ENCODE data around the gene CDH23. TPM values are rescaled to one million over a fixed set of nuclear protein-coding genes. Genes with fewer than 3 reads are reported as not detected.

The CDH23 gene
- polyA plus RNA-seq, 1 donor from 2014 or later: 6.6 TPM

DNA sequence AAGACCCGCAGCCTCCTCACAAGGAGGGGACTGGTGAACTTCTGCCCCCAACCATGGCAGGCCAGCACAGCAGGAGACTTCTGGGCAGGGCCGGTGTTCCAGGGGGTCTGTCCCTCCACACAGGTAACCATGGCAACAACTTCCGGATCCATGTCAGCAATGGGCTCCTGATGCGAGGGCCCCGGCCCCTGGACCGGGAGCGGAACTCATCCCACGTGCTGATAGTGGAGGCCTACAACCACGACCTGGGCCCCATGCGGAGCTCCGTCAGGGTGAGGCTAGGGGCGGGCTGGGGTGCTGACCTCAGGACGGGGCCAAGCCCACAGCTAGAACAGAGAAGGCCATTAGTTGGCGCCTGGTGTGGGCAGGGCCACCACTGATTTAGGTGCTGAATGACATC is 328.5 kb downstream of the CDH23 start:
- Histone ChIP-seq H3K36me3 (ENCODE audit: insufficient read depth, low read length) (no peaks in the 10 kb centered on the region), H4K20me1 (ENCODE audit: insufficient read depth) (no peaks in the 10 kb centered on the region), H3K4me2 (ENCODE audit: low read length) (no peak overlapping the region), H3K9ac (ENCODE audit: low read length) (no peak overlapping the region), H3F3A (ENCODE audit: insufficient read depth, low read length, poor library complexity, severe bottlenecking) (no peaks in the 10 kb centered on the region), H3K27me3 (ENCODE audit: insufficient read depth, low read depth, low read length) (no peaks in the 10 kb centered on the region), H2AFZ (ENCODE audit: low read depth, low read length) (no peak overlapping the region), H3K27ac (ENCODE audit: low read length) (no peak overlapping the region), H3K9me3 (ENCODE audit: low read length) (no peaks in the 10 kb centered on the region), H3K79me2 (replicated peaks; ENCODE audit: insufficient read depth, low read length) (no peaks in the 10 kb centered on the region), H3K4me3 (ENCODE audit: low read length) (no peak overlapping the region), H3K9me2 (ENCODE audit: insufficient read depth, low read length) (no peaks in the 10 kb centered on the region)
- TF ChIP-seq EZH2 (IDR thresholded peaks at IDR 0.05; ENCODE audit: borderline replicate concordance, insufficient read depth, low read length, poor library complexity, severe bottlenecking): no peak
- TF ChIP-seq, protein P1, sequence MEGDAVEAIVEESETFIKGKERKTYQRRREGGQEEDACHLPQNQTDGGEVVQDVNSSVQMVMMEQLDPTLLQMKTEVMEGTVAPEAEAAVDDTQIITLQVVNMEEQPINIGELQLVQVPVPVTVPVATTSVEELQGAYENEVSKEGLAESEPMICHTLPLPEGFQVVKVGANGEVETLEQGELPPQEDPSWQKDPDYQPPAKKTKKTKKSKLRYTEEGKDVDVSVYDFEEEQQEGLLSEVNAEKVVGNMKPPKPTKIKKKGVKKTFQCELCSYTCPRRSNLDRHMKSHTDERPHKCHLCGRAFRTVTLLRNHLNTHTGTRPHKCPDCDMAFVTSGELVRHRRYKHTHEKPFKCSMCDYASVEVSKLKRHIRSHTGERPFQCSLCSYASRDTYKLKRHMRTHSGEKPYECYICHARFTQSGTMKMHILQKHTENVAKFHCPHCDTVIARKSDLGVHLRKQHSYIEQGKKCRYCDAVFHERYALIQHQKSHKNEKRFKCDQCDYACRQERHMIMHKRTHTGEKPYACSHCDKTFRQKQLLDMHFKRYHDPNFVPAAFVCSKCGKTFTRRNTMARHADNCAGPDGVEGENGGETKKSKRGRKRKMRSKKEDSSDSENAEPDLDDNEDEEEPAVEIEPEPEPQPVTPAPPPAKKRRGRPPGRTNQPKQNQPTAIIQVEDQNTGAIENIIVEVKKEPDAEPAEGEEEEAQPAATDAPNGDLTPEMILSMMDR (IDR thresholded peaks at IDR 0.05; ENCODE audit: poor library complexity, severe bottlenecking): no peak
- TF ChIP-seq RAD21 (conservative IDR thresholded peaks at IDR 0.05): no peak
- no peak for TF ChIP-seq MXI1 (conservative IDR thresholded peaks at IDR 0.05; ENCODE audit: poor library complexity, severe bottlenecking)
- no peak for TF ChIP-seq TAF1 (IDR thresholded peaks at IDR 0.05; ENCODE audit: low read depth)
- no peak for TF ChIP-seq EP300 (conservative IDR thresholded peaks at IDR 0.05; ENCODE audit: poor library complexity, severe bottlenecking)
- TF ChIP-seq POLR2AphosphoS5 (IDR thresholded peaks at IDR 0.05): no peak
- no peak for TF ChIP-seq REST (IDR thresholded peaks at IDR 0.05; ENCODE audit: borderline replicate concordance)
- no peak for TF ChIP-seq SMC3 (conservative IDR thresholded peaks at IDR 0.05; ENCODE audit: poor library complexity)

DNA sequence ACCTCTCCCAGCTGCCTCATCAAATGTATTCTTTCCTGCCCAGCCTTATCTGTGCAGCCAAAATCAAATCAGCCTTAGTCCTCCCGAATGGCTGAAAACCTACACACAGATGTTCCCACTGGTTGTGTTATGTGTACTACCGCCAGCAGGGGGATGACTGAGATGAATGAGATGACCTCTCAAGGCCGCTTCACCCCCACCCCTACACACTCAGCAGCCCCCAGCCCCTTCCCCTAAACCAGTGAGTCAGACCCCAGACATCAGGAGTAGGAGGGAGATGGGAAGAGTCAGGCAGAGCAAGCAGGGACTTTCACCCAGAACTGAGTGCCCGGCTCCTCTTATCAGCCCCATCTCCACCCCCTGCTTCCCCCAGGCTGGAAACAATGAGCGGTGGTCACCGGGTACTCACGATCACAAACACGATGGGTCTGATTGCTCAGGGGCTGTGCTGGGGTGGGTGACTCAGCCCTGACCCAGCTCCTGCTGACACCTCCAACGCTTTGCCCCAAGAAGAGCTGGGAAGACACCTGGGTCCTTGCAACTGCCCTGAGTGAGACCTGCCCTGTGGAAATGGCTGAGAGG is 329.4 kb downstream of the CDH23 start:
- no peak overlapping the region for H3K4me3 ChIP-seq (ENCODE audit: low read length)
- TF ChIP-seq, protein P1 (IDR thresholded peaks at IDR 0.05; ENCODE audit: poor library complexity, severe bottlenecking): no peak
- TF ChIP-seq EP300 (conservative IDR thresholded peaks at IDR 0.05; ENCODE audit: poor library complexity, severe bottlenecking) (no peak), TAF1 (IDR thresholded peaks at IDR 0.05; ENCODE audit: low read depth) (no peak), EZH2 (IDR thresholded peaks at IDR 0.05; ENCODE audit: borderline replicate concordance, insufficient read depth, low read length, poor library complexity, severe bottlenecking) (no peak), RAD21 (conservative IDR thresholded peaks at IDR 0.05) (no peak), POLR2AphosphoS5 (IDR thresholded peaks at IDR 0.05) (no peak), REST (IDR thresholded peaks at IDR 0.05; ENCODE audit: borderline replicate concordance) (no peak), MXI1 (conservative IDR thresholded peaks at IDR 0.05; ENCODE audit: poor library complexity, severe bottlenecking) (no peak), SMC3 (conservative IDR thresholded peaks at IDR 0.05; ENCODE audit: poor library complexity) (no peak)
- H3K9ac ChIP-seq (ENCODE audit: low read length): no peak overlapping the region
- H3K79me2 ChIP-seq (replicated peaks; ENCODE audit: insufficient read depth, low read length): no peaks in the 10 kb centered on the region
- H2AFZ ChIP-seq (ENCODE audit: low read depth, low read length): no peak overlapping the region
- no peaks in the 10 kb centered on the region for H4K20me1 ChIP-seq (ENCODE audit: insufficient read depth)
- no peak overlapping the region for H3K27ac ChIP-seq (ENCODE audit: low read length)
- H3K27me3 ChIP-seq (ENCODE audit: insufficient read depth, low read depth, low read length): no peaks in the 10 kb centered on the region
- no peak overlapping the region for H3K4me2 ChIP-seq (ENCODE audit: low read length)
- H3K9me2 ChIP-seq (ENCODE audit: insufficient read depth, low read length): no peaks in the 10 kb centered on the region
- no peaks in the 10 kb centered on the region for H3K9me3 ChIP-seq (ENCODE audit: low read length)
- no peaks in the 10 kb centered on the region for H3F3A ChIP-seq (ENCODE audit: insufficient read depth, low read length, poor library complexity, severe bottlenecking)
- no peaks in the 10 kb centered on the region for H3K36me3 ChIP-seq (ENCODE audit: insufficient read depth, low read length)

Data from neural cell (in vitro differentiated cells).